HUES64 (cell line): ENCODE measurements around the gene TM9SF1.

Source experiments
- H3K27ac ChIP-seq: 2 replicates; pipeline ENCODE4 v1.7.0; 2013; ENCODE audit warnings: low read depth, low read length, inconsistent platforms
- H3K27me3 ChIP-seq: 2 replicates; pipeline ENCODE4 v1.6.1; 2013; ENCODE audit warnings: mild to moderate bottlenecking, low read length; ENCODE audit not compliant: insufficient read depth
- H3K36me3 ChIP-seq: 2 replicates; pipeline ENCODE4 v1.6.1; 2013; ENCODE audit warnings: mild to moderate bottlenecking, low read length; ENCODE audit not compliant: insufficient read depth
- H3K4me1 ChIP-seq: 2 replicates; pipeline ENCODE4 v1.6.1; 2013; ENCODE audit warnings: mild to moderate bottlenecking, low read length, moderate library complexity; ENCODE audit not compliant: insufficient read depth
- H3K4me3 ChIP-seq: 2 replicates; pipeline ENCODE4 v1.5.1; 2013; ENCODE audit warnings: mild to moderate bottlenecking, low read length, moderate library complexity
- H3K9ac ChIP-seq: 2 replicates; pipeline ENCODE4 v1.6.1; 2013; ENCODE audit warnings: mild to moderate bottlenecking, low read depth, low read length
- H3K9me3 ChIP-seq: 2 replicates; pipeline ENCODE4 v1.6.1; 2013; ENCODE audit warnings: low read depth, low read length; ENCODE audit not compliant: insufficient read depth
- WGBS: fragments of 150-250, 120-280 bp; methylation state at CpG from one replicate; pipeline ENCODE4 v1.1.7; 2013; ENCODE audit warnings: missing lambda C conversion rate; 5-methylcytosine and 5-hydroxymethylcytosine counted together

TM9SF1 gene

DNA sequence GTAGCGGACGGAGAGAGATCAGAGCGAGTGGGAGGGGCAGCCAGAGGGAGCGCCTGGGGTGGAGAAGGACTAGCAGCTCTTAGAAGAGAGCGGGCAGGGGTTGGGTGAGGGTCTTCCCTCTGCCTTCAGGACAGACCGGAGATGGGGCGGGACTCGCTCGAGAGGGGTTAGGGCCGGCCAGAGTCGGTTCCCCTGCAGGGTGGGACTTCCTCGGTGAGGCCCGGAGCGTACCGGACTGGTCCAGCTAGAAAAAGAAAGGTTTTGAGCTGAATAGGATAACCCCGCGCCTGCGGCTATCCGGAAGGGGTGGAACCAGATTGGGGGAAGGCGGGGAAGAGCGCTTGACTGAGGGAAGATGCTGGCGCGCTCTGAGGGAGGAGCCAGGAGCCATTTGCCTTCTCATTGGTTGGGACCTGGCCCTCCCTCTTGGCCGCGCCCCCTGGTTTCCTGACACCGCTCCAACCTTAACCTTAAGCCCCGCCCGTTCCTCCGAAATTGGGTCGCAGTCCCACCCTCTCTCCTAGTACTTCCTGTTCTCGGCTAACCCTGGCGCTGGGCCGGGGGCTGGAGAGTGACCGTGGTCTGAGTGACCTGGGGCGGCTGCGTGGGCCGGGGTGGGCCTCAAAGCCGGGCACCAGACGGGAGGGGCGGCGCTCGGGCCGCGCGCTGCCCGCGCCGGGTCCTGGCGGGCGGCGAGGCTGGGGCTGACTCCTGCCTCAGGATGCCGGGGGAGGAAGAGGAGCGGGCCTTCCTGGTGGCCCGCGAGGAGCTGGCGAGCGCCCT, 48.1 kb downstream of the TM9SF1 start, which contains the start of gene RNF31:
TSS of gene RNF31 (plus strand) at position 521 of the 783 bp plus-strand sequence. CDS start at position 722, 201 bp downstream.
- Histone ChIP-seq H3K9ac (peak within 1 kb of the TSS; percentile 83), H3K36me3 (peaks cover 55% of the 10 kb centered on the region), H3K9me3 (no peaks in the 10 kb centered on the region), H3K27me3 (no peaks in the 10 kb centered on the region), H3K4me1 (peaks cover 10% of the 10 kb centered on the region; the same call in 1 of the 2 replicates), H3K27ac (peak within 1 kb of the TSS; percentile 54), H3K4me3 (peak within 1 kb of the TSS; percentile 92)
- under 1% methylated on average over 57 of the region's 57 CpGs for WGBS

DNA sequence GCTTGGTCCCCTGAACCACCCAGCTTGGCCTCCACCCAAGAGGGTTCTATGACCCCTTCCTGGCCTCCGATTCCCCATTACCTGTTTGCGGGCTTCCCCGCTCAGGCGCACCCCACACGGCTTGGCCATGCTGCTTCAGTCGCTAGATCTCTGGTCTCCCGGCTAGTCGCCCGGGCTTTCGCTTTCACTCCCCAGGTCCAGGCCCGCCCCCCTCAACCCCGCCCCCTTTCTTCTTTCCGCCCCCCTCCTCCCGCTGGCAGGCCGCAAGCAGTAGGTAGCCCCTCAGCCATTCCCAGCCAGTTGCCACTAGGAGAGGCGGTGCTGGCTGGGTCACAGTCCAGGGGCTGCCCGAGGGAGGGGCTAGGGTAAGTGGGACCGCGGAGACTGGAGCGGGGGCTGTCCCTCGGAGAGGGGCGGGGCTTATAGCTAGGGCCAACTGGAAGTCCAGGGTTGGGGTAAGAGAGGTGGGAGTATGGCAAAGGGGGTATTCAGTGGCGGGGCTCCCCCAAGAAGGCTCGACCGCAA, 48.7 kb downstream of the TM9SF1 start, which contains the start of gene PSME2:
TSS of gene PSME2 (minus strand) at position 158 of the 525 bp plus-strand sequence. CDS start at position 129, 29 bp downstream.
- Histone ChIP-seq H3K4me1 (peaks cover 10% of the 10 kb centered on the region; the same call in 1 of the 2 replicates), H3K27ac (peak within 1 kb of the TSS; percentile 54), H3K9ac (peak within 1 kb of the TSS; percentile 83), H3K36me3 (peaks cover 49% of the 10 kb centered on the region), H3K9me3 (no peaks in the 10 kb centered on the region), H3K27me3 (no peaks in the 10 kb centered on the region), H3K4me3 (peak within 1 kb of the TSS; percentile 92)
- 1% methylated on average over 22 of the region's 25 CpGs for WGBS

DNA sequence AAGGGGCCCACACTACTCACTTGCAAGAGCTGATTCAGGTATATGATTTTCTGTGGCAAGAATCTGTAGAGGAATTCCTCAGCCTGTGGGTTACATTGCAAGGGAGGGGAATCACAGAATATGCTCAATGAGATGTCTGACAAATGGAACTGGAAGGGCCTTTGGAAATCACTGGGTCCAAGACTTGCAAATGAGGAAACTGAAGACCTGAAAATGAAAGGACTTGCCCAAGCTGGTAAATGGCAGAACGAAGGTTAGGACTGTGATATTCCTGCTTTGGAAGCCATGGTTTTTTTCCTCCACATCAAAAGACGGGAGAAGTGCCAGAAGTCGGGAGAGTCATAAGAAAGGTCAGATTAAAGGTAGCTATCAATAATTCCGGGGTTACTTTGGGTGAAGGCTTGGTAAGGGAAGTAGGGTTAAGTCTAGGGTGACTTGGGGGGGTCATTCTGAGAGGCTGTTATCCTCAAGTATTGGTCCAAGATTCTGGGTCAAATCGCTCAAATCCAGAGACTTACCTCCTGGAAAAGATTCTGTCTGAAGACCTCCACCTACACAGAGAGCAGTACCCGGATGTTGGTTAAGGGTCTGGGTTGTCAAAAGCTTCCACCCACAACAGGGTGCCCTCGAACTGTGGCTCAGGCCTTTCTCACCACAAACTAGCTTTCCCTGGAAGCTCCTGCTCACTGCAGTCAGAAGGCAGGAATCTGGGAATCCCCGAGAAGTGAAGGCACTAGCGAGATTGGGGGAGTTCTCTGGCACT, 49.4 kb downstream of the TM9SF1 start:
- Histone ChIP-seq H3K4me1 (peaks cover 10% of the 10 kb centered on the region; the same call in 1 of the 2 replicates), H3K27ac (peak overlapping the region; percentile 50; the same call in 1 of the 2 replicates), H3K9ac (peak overlapping the region; percentile 83), H3K27me3 (no peaks in the 10 kb centered on the region), H3K36me3 (peaks cover 42% of the 10 kb centered on the region), H3K9me3 (no peaks in the 10 kb centered on the region), H3K4me3 (peak overlapping the region; percentile 92)
- WGBS, result 46% methylated on average over 7 of the region's 9 CpGs

DNA sequence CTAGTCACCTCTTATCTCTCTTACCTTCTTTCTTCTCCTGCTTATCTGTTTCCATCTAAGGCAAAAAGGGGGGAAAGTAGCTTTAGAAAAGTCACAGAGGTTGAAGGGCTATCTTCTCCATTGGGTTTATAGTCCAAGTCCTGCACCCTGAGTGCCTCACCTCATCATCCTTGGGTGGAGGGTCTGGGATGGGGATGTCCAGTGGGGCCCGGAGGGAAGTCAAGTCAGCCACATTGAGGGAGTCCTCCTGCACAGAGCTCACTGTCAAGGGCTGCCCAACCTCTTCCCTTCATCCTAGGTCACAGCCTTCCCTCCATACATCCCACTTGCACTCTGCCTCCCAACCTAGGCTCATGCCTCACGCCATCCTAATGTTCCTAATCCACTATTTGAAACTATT, 50.0 kb downstream of the TM9SF1 start:
- Histone ChIP-seq H3K9ac (no peak overlapping the region), H3K4me1 (peaks cover 10% of the 10 kb centered on the region; the same call in 1 of the 2 replicates), H3K27ac (no peak overlapping the region), H3K9me3 (no peaks in the 10 kb centered on the region), H3K4me3 (0 out of 2 replicates have a peak overlapping the region, but pooled peaks have one; percentile 92), H3K27me3 (no peaks in the 10 kb centered on the region), H3K36me3 (peaks cover 36% of the 10 kb centered on the region)
- WGBS, result 91% methylated on average over 2 of the region's 2 CpGs

DNA sequence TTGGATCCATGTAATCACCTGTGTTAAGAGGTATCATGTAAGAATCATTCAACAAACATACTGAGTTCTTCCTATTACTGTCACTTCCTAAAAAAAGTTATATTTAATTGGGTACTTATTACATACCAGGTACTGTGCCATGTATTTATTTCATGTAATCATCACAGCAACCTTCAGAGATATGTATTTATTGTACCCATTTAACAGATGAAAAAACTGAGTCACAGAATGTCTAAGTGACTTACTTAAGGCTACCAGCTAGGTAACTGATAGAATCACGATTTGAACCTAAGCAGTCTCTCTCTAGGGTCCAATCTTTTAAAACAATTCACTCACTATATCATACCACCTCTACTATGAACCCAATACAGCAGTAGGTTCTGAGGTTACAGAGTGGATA, 50.8 kb downstream of the TM9SF1 start:
- no peak overlapping the region for H3K27ac ChIP-seq
- H3K9ac ChIP-seq, result no peak overlapping the region
- no peaks in the 10 kb centered on the region for H3K27me3 ChIP-seq
- 100% methylated on average over 1 of the region's 1 CpG for WGBS
- H3K4me3 ChIP-seq, result no peak overlapping the region
- H3K4me1 ChIP-seq, result peaks cover 10% of the 10 kb centered on the region; the same call in 1 of the 2 replicates
- peaks cover 33% of the 10 kb centered on the region for H3K36me3 ChIP-seq
- no peaks in the 10 kb centered on the region for H3K9me3 ChIP-seq

DNA sequence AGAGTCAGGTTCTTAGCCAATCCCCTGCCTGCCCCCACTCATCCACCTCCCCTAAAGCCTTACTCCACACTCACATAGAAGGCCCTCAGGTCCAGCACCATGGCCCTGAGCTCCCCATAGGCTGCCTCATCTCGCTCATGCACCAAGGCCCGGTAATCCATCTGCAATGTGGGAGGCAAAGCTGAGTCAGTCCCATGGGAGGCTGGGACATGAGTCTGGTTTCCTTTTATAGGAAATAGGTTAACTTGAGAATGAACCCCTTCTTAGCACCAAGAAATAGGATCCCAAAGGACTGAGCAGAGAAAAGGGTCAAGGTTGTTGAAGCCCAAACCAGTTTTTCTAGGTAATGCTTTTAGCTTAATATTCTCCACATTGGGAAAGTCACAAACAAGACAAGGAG, 51.7 kb downstream of the TM9SF1 start:
- H3K27ac ChIP-seq, result no peak overlapping the region
- WGBS, result 94% methylated on average over 2 of the region's 2 CpGs
- peaks cover 34% of the 10 kb centered on the region for H3K36me3 ChIP-seq
- H3K27me3 ChIP-seq, result no peaks in the 10 kb centered on the region
- no peaks in the 10 kb centered on the region for H3K9me3 ChIP-seq
- peaks cover 9% of the 10 kb centered on the region; the same call in 1 of the 2 replicates for H3K4me1 ChIP-seq
- no peak overlapping the region for H3K9ac ChIP-seq
- no peak overlapping the region for H3K4me3 ChIP-seq

DNA sequence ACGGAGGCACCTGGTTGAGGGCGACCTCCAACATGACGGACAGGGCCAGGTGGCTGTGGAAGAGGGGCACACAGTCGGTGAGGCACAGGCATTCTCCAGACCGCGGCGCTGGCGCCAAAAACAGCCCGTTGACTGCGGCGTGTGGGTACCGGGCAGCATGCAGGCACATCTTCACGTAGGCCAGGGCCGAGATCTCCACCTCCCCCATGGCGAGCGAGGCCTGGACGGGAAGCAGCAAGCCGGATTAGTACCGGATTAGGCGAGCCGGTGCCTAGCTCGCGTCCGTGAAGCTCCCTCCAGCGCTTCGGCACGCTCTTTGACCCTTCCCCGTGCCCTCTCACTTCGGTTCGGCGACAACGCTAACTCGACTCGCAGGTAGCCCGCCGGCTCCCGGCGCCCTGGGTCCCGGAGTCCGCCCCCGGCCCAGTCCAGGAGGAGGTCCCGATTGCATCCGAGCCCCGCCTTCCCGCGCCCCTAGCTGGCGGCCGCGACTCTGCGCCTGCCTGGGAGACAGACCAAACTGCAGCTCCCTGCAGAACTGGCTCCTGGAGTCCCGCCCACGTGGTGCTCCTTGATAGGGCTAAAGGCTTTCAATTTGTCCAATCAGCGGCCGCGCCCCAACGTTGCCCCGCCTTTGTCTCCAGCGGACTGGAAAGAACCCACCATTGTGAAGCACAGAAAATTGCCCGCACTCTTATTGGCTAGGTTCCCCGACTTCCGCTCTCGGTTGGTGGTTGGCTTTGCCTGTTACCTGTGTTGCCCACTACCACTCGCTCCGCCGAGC, 54.0 kb downstream of the TM9SF1 start, which contains the start of gene EMC9:
TSS of gene EMC9 (minus strand) at position 495 of the 784 bp plus-strand sequence. CDS start at position 208, 287 bp downstream.
- Histone ChIP-seq H3K27ac (peak within 1 kb of the TSS; percentile 77), H3K36me3 (peaks cover 46% of the 10 kb centered on the region), H3K27me3 (0 out of 2 replicates have a peak, but pooled peaks cover 4% of the 10 kb centered on the region), H3K4me3 (peak within 1 kb of the TSS; percentile 74), H3K9ac (peak within 1 kb of the TSS; percentile 79), H3K4me1 (peaks cover 6% of the 10 kb centered on the region; the same call in 1 of the 2 replicates), H3K9me3 (no peaks in the 10 kb centered on the region)
- WGBS, result under 1% methylated on average over 65 of the region's 65 CpGs

DNA sequence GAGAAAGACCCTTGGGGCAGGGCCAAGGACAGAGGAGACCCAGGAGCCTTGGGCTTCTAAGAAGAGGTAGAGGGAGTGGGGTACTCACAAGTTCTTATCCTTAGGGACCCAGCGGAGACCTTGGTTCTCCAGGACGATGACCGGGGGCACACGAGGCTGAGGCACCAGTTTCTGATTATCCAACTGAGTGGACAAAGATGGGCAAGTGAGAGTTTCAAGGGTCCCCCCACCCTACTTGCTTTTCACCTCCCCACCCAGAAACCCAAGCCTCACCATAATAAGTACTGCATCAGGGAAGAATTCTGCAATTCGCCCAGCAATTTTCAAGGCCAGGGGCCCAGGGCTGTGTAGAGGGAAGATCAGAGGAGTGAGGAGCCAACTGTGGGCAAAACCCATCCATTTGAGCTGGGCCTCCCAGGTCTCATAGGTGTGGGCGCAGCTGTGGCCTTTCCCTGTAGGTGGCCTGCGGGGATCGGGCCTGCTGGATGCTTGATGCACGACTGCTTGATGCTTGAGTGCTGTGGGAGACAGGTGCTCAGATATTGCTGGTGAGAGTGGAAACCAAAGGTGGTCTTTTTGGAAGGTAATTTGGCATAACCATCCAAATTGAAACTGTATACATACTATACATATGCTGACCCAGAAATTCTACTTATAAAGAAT, 55.8 kb downstream of the TM9SF1 start:
- H3K9me3 ChIP-seq, result no peaks in the 10 kb centered on the region
- no peak overlapping the region for H3K9ac ChIP-seq

More for the DNA sequence above, 55.8 kb downstream of the TM9SF1 start:
- WGBS, result 88% methylated on average over 9 of the region's 9 CpGs
- H3K27me3 ChIP-seq, result 0 out of 2 replicates have a peak, but pooled peaks cover 4% of the 10 kb centered on the region
- no peaks in the 10 kb centered on the region for H3K4me1 ChIP-seq
- H3K36me3 ChIP-seq, result peaks cover 39% of the 10 kb centered on the region
- H3K27ac ChIP-seq, result no peak overlapping the region
- H3K4me3 ChIP-seq, result peak overlapping the region; percentile 74
